CD4-positive, alpha-beta T cell (primary cell): ENCODE data around the gene DNALI1. TPM values are rescaled to one million over a fixed set of nuclear protein-coding genes. Genes with fewer than 3 reads are reported as not detected.
"Not testable (repeated sequence)": the region's sequence is repeated elsewhere in the genome, so short reads cannot be mapped to it uniquely, and the experiment has no call there.

Source experiments
- ATAC-seq: fragments of 200-7000 bp; cut with Tn5 transposase; one replicate; pipeline ENCODE4 v1.10.0; 2022; ENCODE audit warnings: mild to moderate bottlenecking; ENCODE audit not compliant: poor library complexity
- CTCF ChIA-PET: fragments of 350-600 bp; sonication (Branson Sonifier 250); formaldehyde crosslinking; loops from one replicate; lab custom pipeline; 2021; ENCODE audit warnings: antibody characterized with exemption, inconsistent platforms; lab: Charles Lee
- POLR2A ChIA-PET: fragments of 350-600 bp; sonication (Branson Sonifier 250); formaldehyde crosslinking; loops from one replicate; lab custom pipeline; 2021; ENCODE audit warnings: antibody characterized with exemption, inconsistent platforms; lab: Charles Lee
- DNase-seq, 14 experiments: peaks; one replicate each; pipeline ENCODE4 v3.0.0-alpha.2; 2013 to 2020; ENCODE audit warnings: mixed read lengths in 2 of 14
- H3K27ac ChIP-seq, 2 donors: one replicate each; pipeline versions ENCODE4 v1.5.1 to v1.7.0; 2013; ENCODE audit warnings: low read length in 2 of 2, low read depth in 1 of 2, mild to moderate bottlenecking in 1 of 2
- H3K27me3 ChIP-seq, 2 experiments: 1 replicate in 1 of 2; 2 replicates in 1 of 2; pipeline versions ENCODE4 v1.6.1 to v1.7.0; 2013; ENCODE audit warnings: low read length in 2 of 2, control low read depth in 1 of 2, mild to moderate bottlenecking in 1 of 2, moderate library complexity in 1 of 2; ENCODE audit not compliant: insufficient read depth in 2 of 2, control insufficient read depth in 1 of 2
- H3K36me3 ChIP-seq: one replicate; pipeline ENCODE4 v1.6.1; 2013; ENCODE audit warnings: low read length, control low read depth; ENCODE audit not compliant: insufficient read depth
- H3K4me1 ChIP-seq: one replicate; pipeline ENCODE4 v1.6.1; 2013; ENCODE audit warnings: low read length, control low read depth; ENCODE audit not compliant: insufficient read depth
- H3K4me3 ChIP-seq: one replicate; pipeline ENCODE4 v1.5.1; 2013; ENCODE audit warnings: mild to moderate bottlenecking, low read length, moderate library complexity
- H3K9me3 ChIP-seq, 2 experiments: 1 replicate in 1 of 2; 2 replicates in 1 of 2; pipeline versions ENCODE4 v1.6.1 to v1.7.0; 2013; ENCODE audit warnings: low read length in 2 of 2, mild to moderate bottlenecking in 2 of 2, control low read depth in 1 of 2, moderate library complexity in 1 of 2; ENCODE audit not compliant: control insufficient read depth in 1 of 2, insufficient read depth in 1 of 2
- H3K27ac Mint-ChIP-seq: one replicate; pipeline ENCODE4 v1.8.0; 2020; ENCODE audit warnings: mixed read lengths
- H3K27me3 Mint-ChIP-seq: one replicate; pipeline ENCODE4 v1.8.0; 2021; ENCODE audit warnings: mixed read lengths
- H3K36me3 Mint-ChIP-seq: one replicate; pipeline ENCODE4 v1.8.0; 2021; ENCODE audit warnings: low read depth, mixed read lengths
- H3K4me1 Mint-ChIP-seq: one replicate; pipeline ENCODE4 v1.8.0; 2021; ENCODE audit warnings: low read depth, mixed read lengths
- H3K4me3 Mint-ChIP-seq: one replicate; pipeline ENCODE4 v1.8.0; 2020; ENCODE audit warnings: mild to moderate bottlenecking, mixed read lengths
- H3K9me3 Mint-ChIP-seq: one replicate; pipeline ENCODE4 v1.8.0; 2020; ENCODE audit warnings: mixed read lengths
- CTCF ChIP-seq: fragments of 200-600 bp; IDR thresholded peaks from one replicate; pipeline ENCODE4 v1.8.0; 2022; ENCODE audit warnings: antibody characterized with exemption, mild to moderate bottlenecking
- intact Hi-C, 2 experiments: fragments of 100-400 bp; cut with DNase I in 1 of 2; cut with micrococcal nuclease in 1 of 2; formaldehyde crosslinking; loops; one replicate each; pipeline versions ENCODE4 v1.15.1 to v1.9.0; 2023 to 2025; cut with DNase I, micrococcal nuclease
- total RNA-seq, 174 experiments: library from RNA in 2 of 174; stranded (reverse) in 2 of 174; gene quantifications; one replicate each; pipeline ENCODE4 v1.2.3 and lab custom pipeline; 2021 to 2026

DNALI1 gene
- total RNA-seq, 2 experiments from 2014 or later = not detected

GRCh38 chr1:37518929-37519328 lies 37.8 kb upstream of the DNALI1 start:
- Mint-ChIP-seq H3K36me3 (peaks cover 19% of the 10 kb centered on the region), H3K27ac (peak overlapping the region; percentile 71), H3K4me1 (peaks cover 24% of the 10 kb centered on the region), H3K4me3 (peak overlapping the region; percentile 89)
- H3K27ac ChIP-seq, H3K4me1 ChIP-seq, H3K9me3 ChIP-seq, H3K27me3 ChIP-seq, H3K36me3 ChIP-seq, intact Hi-C loops, H3K9me3 Mint-ChIP-seq, H3K27me3 Mint-ChIP-seq, ATAC-seq, CTCF ChIA-PET: not testable (repeated sequence)
- peak overlapping the region; percentile 49 for H3K4me3 ChIP-seq
- POLR2A ChIA-PET = interaction anchor here (1.2 kb wide), 1 partner anchor 35 kb away, joined by 5 read pairs; the partner anchor contains the start of gene SNIP1
- DNase-seq = peak in 13 of 14 experiments; percentile 10 to 63 (median 37)

- Histone ChIP-seq H3K36me3 (no peaks in the 10 kb centered on the region), H3K4me3 (peak overlapping the region; percentile 49), H3K27me3 (no peaks in the 10 kb centered on the region), H3K4me1 (peaks cover 8% of the 10 kb centered on the region), H3K27ac (no peak overlapping the region), H3K9me3 (peaks cover 0 to 4% of the 10 kb centered on the region in 2 experiments)
- ChIA-PET CTCF (no interaction called here), POLR2A (interaction anchor here (1.2 kb wide), 1 partner anchor 34 kb away, joined by 5 read pairs; the partner anchor contains the start of gene SNIP1)
- Mint-ChIP-seq H3K9me3 (no peaks in the 10 kb centered on the region), H3K4me3 (peak overlapping the region; percentile 89), H3K4me1 (peaks cover 24% of the 10 kb centered on the region), H3K36me3 (peaks cover 14% of the 10 kb centered on the region), H3K27me3 (no peaks in the 10 kb centered on the region), H3K27ac (peak overlapping the region; percentile 71)
- DNase-seq (peak in 3 of 14 experiments; percentile 15 to 23 (median 20)), ATAC-seq (no peak)
- no peak for TF ChIP-seq CTCF
- intact Hi-C loops = no loop called here
Observed at GRCh38 chr1:37519613-37520012, 37.1 kb upstream of the DNALI1 start.

- DNase-seq, CTCF ChIA-PET, ATAC-seq, H3K4me3 ChIP-seq, H3K4me1 ChIP-seq, H3K27me3 ChIP-seq, H3K27ac ChIP-seq, H3K27ac Mint-ChIP-seq, H3K9me3 ChIP-seq, intact Hi-C loops, H3K4me3 Mint-ChIP-seq, H3K27me3 Mint-ChIP-seq, H3K36me3 ChIP-seq, H3K9me3 Mint-ChIP-seq, POLR2A ChIA-PET, H3K4me1 Mint-ChIP-seq: not testable (repeated sequence)
- H3K36me3 Mint-ChIP-seq = peaks cover 15% of the 10 kb centered on the region
Observed at GRCh38 chr1:37529888-37530287, 26.9 kb upstream of the DNALI1 start.

- not testable (repeated sequence) for H3K27me3 Mint-ChIP-seq
Observed at GRCh38 chr1:37532418-37533156, 24.2 kb upstream of the DNALI1 start.

More at GRCh38 chr1:37532418-37533156, 24.2 kb upstream of the DNALI1 start:
- CTCF ChIA-PET = interaction anchor here (1.0 kb wide), 1 partner anchor 18 kb away, joined by 4 read pairs; the partner anchor contains the start of gene MEAF6
- DNase-seq, POLR2A ChIA-PET, intact Hi-C loops, H3K9me3 Mint-ChIP-seq, ATAC-seq, H3K27ac Mint-ChIP-seq, H3K4me3 ChIP-seq, H3K4me1 ChIP-seq, H3K4me3 Mint-ChIP-seq, H3K9me3 ChIP-seq, H3K27ac ChIP-seq, H3K27me3 ChIP-seq: not testable (repeated sequence)
- Mint-ChIP-seq H3K36me3 (peaks cover 40% of the 10 kb centered on the region), H3K4me1 (peaks cover 22% of the 10 kb centered on the region)
- H3K36me3 ChIP-seq = peaks cover 27% of the 10 kb centered on the region
